Measurements from ENCODE around the gene ADORA2A.

- no peak for TF ChIP-seq RARA (CRISPR knock-in tag; IDR thresholded peaks at IDR 0.05)
- no peak for TF ChIP-seq JUN (CRISPR knock-in tag; IDR thresholded peaks at IDR 0.05)
- no peak for TF ChIP-seq ELF4 (CRISPR knock-in tag; IDR thresholded peaks at IDR 0.05; ENCODE audit: borderline replicate concordance)
- TF ChIP-seq ZNF441 (CRISPR knock-in tag; IDR thresholded peaks at IDR 0.05; ENCODE audit: borderline replicate concordance): no peak
- no peak for TF ChIP-seq CTCF (CRISPR knock-in tag; IDR thresholded peaks at IDR 0.05)
- no peak for TF ChIP-seq ZNF24 (IDR thresholded peaks at IDR 0.05)
- no peak for TF ChIP-seq CCAR2 (optimal IDR thresholded peaks at IDR 0.05; ENCODE audit: low read depth, low read length)
- no peak for TF ChIP-seq ZNF746 (CRISPR knock-in tag; IDR thresholded peaks at IDR 0.05)
- no peak for TF ChIP-seq ZNF331 (CRISPR knock-in tag; IDR thresholded peaks at IDR 0.05)
These were observed 26.4 kb upstream of the ADORA2A start for GRCh38 chr22:24400726-24401596.

Data from HepG2 (cell line).